ENCODE results near the gene CTAGE8. TPM values are rescaled to one million over a fixed set of nuclear protein-coding genes. Genes with fewer than 3 reads are reported as not detected.
"Not testable (repeated sequence)": the region's sequence is repeated elsewhere in the genome, so short reads cannot be mapped to it uniquely, and the experiment has no call there.

Gene CTAGE8
- total RNA-seq, 2 donors from 2014 or later, result 3.4 TPM; not detected in 1

DNA sequence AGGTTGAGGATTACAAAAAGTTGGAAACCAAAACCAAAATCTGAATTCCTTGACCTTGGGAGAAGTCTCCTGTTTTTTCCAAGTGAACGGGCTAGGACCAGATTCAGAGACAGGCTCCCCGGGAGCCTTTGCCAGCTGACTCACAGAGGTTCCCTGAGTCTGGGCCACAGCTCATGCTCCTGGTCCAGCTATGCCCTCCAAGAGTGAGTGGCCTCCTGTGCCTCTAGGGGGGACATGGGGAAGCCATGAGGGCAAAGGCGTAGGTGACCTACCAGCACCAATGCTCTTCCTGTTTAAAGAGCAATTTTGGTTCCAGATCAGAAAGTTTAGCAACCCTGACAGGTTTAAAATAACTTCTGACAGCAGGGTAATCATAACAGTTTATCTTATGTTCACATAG, 40.3 kb downstream of the CTAGE8 start:
- 80% methylated on average over 2 of the region's 3 CpGs; no CpG with 5 or more reads in 1 of the 2 donors for WGBS, 2 donors
- H3K27me3 ChIP-seq; H3K27ac ChIP-seq; ATAC-seq; intact Hi-C loops (cut with DNase I); H3K4me1 ChIP-seq; H3K9me3 ChIP-seq; DNase-seq; H3K36me3 ChIP-seq (replicated peaks in 1 of 2; ENCODE audit: insufficient read depth in 1 of 2, low read depth in 2 of 2); H3K4me3 ChIP-seq: not testable (repeated sequence)

DNA sequence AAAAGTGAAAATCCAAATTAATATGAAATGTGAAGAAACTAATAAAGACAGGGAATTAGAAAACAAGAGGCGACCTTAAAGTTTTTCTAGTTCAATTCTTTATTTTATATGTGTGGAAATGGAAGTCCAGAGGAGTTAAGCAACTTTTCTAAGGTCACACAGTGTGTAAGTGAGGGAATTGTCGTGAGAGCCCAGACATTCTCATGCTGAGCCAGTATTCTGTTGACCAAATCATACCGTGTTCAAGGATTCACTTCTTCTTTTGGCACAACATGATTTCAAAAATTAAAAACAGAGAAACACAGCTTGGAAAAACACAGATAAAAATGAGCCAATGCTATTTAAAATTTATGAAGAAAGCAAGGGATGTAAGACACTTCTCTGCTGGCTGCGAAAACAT, 42.2 kb downstream of the CTAGE8 start:
- not testable (repeated sequence) for ATAC-seq; H3K36me3 ChIP-seq (replicated peaks in 1 of 2; ENCODE audit: insufficient read depth in 1 of 2, low read depth in 2 of 2)

DNA sequence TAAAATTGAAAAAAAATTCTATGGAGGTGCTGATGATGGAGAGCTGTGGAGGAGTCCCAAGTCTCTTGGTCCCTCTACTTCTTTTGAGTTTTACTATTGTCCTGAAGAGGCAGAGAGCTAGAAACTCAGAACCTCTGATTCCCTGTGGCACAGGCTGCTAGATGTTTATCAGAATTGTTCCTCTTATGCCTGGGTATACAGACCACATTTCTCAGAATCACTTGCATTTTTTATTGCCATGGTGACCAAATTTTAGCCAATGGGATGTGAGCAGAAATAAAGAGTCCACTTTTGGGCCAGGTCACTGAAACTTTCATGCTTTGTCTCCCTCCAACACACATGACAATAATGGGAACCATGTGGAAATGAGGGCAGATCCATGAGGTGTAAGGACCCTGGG, 45.4 kb downstream of the CTAGE8 start:
- H3K27me3 ChIP-seq; H3K36me3 ChIP-seq (replicated peaks in 1 of 2; ENCODE audit: insufficient read depth in 1 of 2, low read depth in 2 of 2); H3K9me3 ChIP-seq; H3K4me1 ChIP-seq; ATAC-seq; DNase-seq; H3K27ac ChIP-seq; H3K4me3 ChIP-seq; intact Hi-C loops (cut with DNase I): not testable (repeated sequence)

More for the DNA sequence above, 42.2 kb downstream of the CTAGE8 start:
- H3K4me3 ChIP-seq; DNase-seq; H3K27me3 ChIP-seq; intact Hi-C loops (cut with DNase I); H3K9me3 ChIP-seq; H3K4me1 ChIP-seq; H3K27ac ChIP-seq: not testable (repeated sequence)
- 61 to 67% methylated on average over 3 of the region's 4 CpGs for WGBS, 2 donors

DNA sequence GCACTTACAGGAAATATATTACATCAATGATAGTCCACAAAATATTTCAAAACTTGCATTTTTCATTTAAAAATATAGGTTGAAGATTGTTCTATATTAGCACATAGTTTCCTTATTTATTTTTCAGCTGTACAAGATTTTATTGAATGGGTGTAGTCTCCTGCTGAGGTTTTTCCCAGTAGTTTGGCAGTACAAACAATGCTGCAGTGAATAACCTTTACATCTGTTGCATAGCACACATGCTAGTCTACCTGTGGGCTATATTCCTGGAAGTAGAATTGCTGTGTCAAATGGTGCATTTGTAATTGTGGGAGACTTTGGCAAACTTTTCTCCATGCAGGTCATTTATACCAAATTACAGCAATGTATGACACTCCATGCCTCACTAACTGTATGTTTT, 48.6 kb downstream of the CTAGE8 start:
- H3K36me3 ChIP-seq (replicated peaks in 1 of 2; ENCODE audit: insufficient read depth in 1 of 2, low read depth in 2 of 2); ATAC-seq; H3K27me3 ChIP-seq; H3K4me3 ChIP-seq; intact Hi-C loops (cut with DNase I); H3K27ac ChIP-seq; H3K4me1 ChIP-seq; DNase-seq; H3K9me3 ChIP-seq: not testable (repeated sequence)

DNA sequence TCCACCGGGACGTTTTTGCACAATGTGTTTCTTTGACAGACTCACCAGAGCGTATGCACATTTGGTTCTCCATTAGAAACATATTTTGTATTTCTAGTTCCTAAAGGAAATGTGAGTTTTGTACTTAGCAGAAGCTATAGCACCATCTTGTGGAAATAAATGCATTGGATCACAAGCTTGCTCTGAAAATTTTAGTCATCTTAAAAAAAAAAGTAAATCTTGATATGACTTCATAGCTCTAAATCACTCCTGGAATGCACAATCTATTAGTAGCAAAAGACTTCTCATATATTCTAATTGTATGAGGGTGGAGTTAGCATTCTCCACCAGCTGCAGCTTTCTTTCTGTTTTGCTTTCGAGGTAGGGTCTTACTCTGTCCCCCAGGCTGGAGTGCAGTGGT, 49.9 kb downstream of the CTAGE8 start:
- WGBS, 2 donors, result no CpG with 5 or more reads among the region's 4 CpGs
- intact Hi-C loops (cut with DNase I); H3K4me3 ChIP-seq; H3K27me3 ChIP-seq; H3K36me3 ChIP-seq (replicated peaks in 1 of 2; ENCODE audit: insufficient read depth in 1 of 2, low read depth in 2 of 2); DNase-seq; H3K4me1 ChIP-seq; H3K9me3 ChIP-seq; H3K27ac ChIP-seq: not testable (repeated sequence)
- ATAC-seq, result peak; percentile 48

DNA sequence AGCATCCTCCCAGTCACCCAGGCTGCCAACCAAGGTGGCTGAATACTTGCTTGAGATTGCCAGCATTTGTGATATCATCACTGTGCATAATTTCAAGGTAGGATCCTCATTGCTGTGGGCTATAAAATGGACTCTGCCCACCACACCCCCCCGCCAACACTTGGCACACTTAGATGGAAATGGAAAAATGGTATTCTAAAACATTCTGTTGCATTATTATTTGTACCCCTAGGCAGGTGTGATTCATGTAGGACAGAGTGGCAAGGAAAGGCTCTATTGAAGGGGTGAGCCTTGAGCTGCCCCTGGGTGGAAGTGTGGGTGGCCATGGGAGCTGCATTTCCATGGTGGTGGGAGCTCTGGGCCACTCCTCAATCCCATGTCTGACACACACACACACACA, 50.5 kb downstream of the CTAGE8 start:
- ATAC-seq; DNase-seq; H3K4me3 ChIP-seq; intact Hi-C loops (cut with DNase I); H3K27ac ChIP-seq; H3K4me1 ChIP-seq; H3K9me3 ChIP-seq; H3K36me3 ChIP-seq (replicated peaks in 1 of 2; ENCODE audit: insufficient read depth in 1 of 2, low read depth in 2 of 2); H3K27me3 ChIP-seq: not testable (repeated sequence)
- 92 to 100% methylated on average over 1 of the region's 1 CpG for WGBS, 2 donors

DNA sequence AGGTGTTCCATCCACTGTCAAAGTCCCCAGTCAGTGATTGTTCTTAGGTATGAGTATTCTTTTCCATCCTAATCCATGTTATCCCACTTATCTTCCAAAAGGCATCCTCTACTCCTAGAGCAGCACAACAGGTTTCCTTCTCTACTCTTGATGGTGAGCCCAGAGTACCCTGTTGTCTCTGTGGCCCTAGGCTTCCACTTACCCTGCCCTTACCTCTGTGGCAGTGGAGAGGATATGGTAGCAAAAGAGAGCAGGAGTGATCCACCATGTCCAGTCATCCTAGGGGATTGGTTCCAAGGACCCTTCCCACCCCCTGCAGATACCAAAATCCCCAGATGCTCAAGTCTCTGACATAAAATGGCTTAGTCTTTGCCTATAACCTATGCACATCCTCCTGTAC, 51.9 kb downstream of the CTAGE8 start:
- H3K4me3 ChIP-seq; H3K4me1 ChIP-seq; H3K36me3 ChIP-seq (replicated peaks in 1 of 2; ENCODE audit: insufficient read depth in 1 of 2, low read depth in 2 of 2); intact Hi-C loops (cut with DNase I); ATAC-seq; H3K27ac ChIP-seq; H3K27me3 ChIP-seq; H3K9me3 ChIP-seq; DNase-seq: not testable (repeated sequence)

Other genes with a start within 250 kb of the CTAGE8 start
- gene OR2A5, start 220.3 kb downstream of the CTAGE8 start, total RNA-seq, result not detected
- not detected for gene OR2A25, start 199.5 kb downstream of the CTAGE8 start, total RNA-seq
- not detected for gene OR2A12, start 183.0 kb downstream of the CTAGE8 start, total RNA-seq
- gene OR2A2, start 159.7 kb downstream of the CTAGE8 start, total RNA-seq, result not detected
- not detected for gene OR2A14, start 146.1 kb downstream of the CTAGE8 start, total RNA-seq
- 10 to 100 TPM in 1 of 2 donors, 1 to 10 TPM in 1; 6.5 to 19.1 TPM for gene CTAGE4, start 85.8 kb downstream of the CTAGE8 start, total RNA-seq
- gene ARHGEF35, start 73.5 kb downstream of the CTAGE8 start, total RNA-seq, result 1 to 10 TPM; 5.3 to 5.4 TPM
- not detected for gene OR2A42, start 29.7 kb downstream of the CTAGE8 start, total RNA-seq
- 10 to 100 TPM in 1 of 2 donors, 1 to 10 TPM in 1; 4.9 to 14.5 TPM for gene OR2A7, start 4.5 kb downstream of the CTAGE8 start, total RNA-seq
- gene OR2A1, start 43.1 kb upstream of the CTAGE8 start, total RNA-seq, result not detected
- 10 to 100 TPM; 19.1 to 23.1 TPM for gene ARHGEF5, start 86.1 kb upstream of the CTAGE8 start, total RNA-seq
- not detected for gene NOBOX, start 134.4 kb upstream of the CTAGE8 start, total RNA-seq

All from body of pancreas (tissue), 4 donors.